HEK293T (cell line): ENCODE measurements around the gene DMD.

Experiments
- ELF4 ChIP-seq: fragments of 450-650 bp; IDR thresholded peaks from 2 replicates; pipeline ENCODE4 v1.6.1; 2017; ENCODE audit warnings: antibody characterized with exemption
- HDGF ChIP-seq: fragments of 450-650 bp; IDR thresholded peaks from 2 replicates; pipeline ENCODE4 v1.6.1; 2017; ENCODE audit warnings: antibody characterized with exemption, borderline replicate concordance
- SUZ12 ChIP-seq: fragments of 450-650 bp; IDR thresholded peaks from 2 replicates; pipeline ENCODE4 v1.6.1; 2016; ENCODE audit warnings: mild to moderate bottlenecking
- TARDBP ChIP-seq: fragments of 450-650 bp; IDR thresholded peaks from 2 replicates; pipeline ENCODE4 v1.6.1; 2016

GRCh38 chrX:31329298-31329697 lies 1882.1 kb downstream of the DMD start:
- TF ChIP-seq ELF4 (no peak), SUZ12 (no peak), HDGF (no peak), TARDBP (no peak)
